Omental fat pad (tissue), 4 donors: ENCODE data around the gene STYX. TPM values are rescaled to one million over a fixed set of nuclear protein-coding genes. Genes with fewer than 3 reads are reported as not detected.

ENCODE experiments used
- ATAC-seq: fragments of 150-250 bp; one replicate; pipeline ENCODE4 v1.9.1; 2016; ENCODE audit warnings: mild to moderate bottlenecking, moderate library complexity; ENCODE audit not compliant: low FRiP score
- DNase-seq: peaks from one replicate; pipeline ENCODE4 v3.0.0-alpha.2; 2019; ENCODE audit warnings: low spot score
- CTCF ChIP-seq, 3 donors: fragments of 450-650 bp; IDR thresholded peaks; one replicate each; pipeline ENCODE4 v1.5.1; 2016 to 2017; ENCODE audit warnings: antibody characterized with exemption in 3 of 3, mild to moderate bottlenecking in 3 of 3, moderate library complexity in 2 of 3
- total RNA-seq, 4 donors: library from RNA; depleted of rRNA; stranded (reverse); fragments of >200 nt; gene quantifications; one replicate each; pipeline ENCODE4 v1.1.0, GENCODE V29; 2016

STYX gene
- total RNA-seq, 4 donors from 2014 or later, result 12.5 to 18.6 (median 13.4) TPM

DNA sequence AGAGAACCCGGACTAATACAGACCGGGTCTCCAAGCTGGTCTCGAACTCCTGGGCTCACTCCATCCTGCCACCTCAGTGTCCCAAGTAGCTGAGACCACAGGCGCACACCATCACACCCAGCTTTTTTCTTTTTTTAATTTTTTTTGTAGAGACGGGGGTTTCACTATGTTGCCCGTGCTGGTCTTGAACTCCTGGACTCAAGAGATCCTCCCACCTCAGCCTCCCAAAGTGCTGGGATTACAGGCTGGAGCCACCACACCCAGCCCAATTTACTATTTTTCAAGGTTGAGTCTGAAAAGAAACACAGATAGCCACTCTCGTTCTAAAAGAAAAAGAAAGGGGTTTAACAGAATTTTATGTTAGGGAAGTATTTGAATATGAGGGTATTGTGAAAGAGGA is 36.4 kb upstream of the STYX start:
- ATAC-seq (no peak), DNase-seq (no peak)

GRCh38 chr14:52694761-52695480 is 35.0 kb upstream of the STYX start:
- ATAC-seq (peak; percentile 17), DNase-seq (no peak)
- no peak for TF ChIP-seq CTCF (IDR thresholded peaks at IDR 0.05)

More for the DNA sequence above, 36.4 kb upstream of the STYX start:
- TF ChIP-seq CTCF (IDR thresholded peaks at IDR 0.05), result no peak

GRCh38 chr14:52695481-52696091 is 34.4 kb upstream of the STYX start, which contains the start of gene ERO1A:
TSS of gene ERO1A (minus strand) at chr14:52695558. CDS start at chr14:52695481, 77 bp downstream.
- DNase-seq (peak; percentile 44), ATAC-seq (peak; percentile 97)
- no peak for TF ChIP-seq CTCF (IDR thresholded peaks at IDR 0.05)

DNA sequence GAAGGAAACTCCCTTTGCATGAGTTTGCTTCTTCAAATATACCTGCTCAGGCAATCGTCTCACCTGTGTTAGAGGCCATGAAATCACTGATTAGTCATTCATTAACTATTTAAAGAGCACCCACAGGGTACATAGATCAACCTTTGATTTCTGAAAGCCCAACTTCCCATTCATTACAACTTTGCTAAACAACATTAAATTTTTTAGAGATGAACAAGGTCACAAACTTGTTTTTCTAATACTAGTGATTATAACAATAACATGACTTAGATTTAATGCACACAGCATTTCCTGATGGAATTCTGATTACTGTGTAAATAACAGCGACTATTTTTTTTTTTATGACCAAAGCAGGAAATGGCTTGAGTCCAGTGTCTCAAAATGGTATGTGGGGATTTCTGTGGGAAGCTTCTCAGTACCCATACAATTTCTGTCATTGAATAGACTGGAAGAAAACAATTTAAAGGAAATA is 29.2 kb upstream of the STYX start:
- ATAC-seq, result no peak

GRCh38 chr14:52701223-52701622 is 28.7 kb upstream of the STYX start:
- TF ChIP-seq CTCF (IDR thresholded peaks at IDR 0.05), result no peak
- DNase-seq (no peak), ATAC-seq (no peak)

More for the DNA sequence above, 29.2 kb upstream of the STYX start:
- DNase-seq, result no peak
- TF ChIP-seq CTCF (IDR thresholded peaks at IDR 0.05), result no peak

GRCh38 chr14:52703225-52703624 is 26.7 kb upstream of the STYX start:
- TF ChIP-seq CTCF (IDR thresholded peaks at IDR 0.05), result no peak
- ATAC-seq (peak; percentile 68), DNase-seq (no peak)
